GM18505 (cell line): Measurements from ENCODE around the gene IQGAP2.

ENCODE experiments used
- ATAC-seq: cut with Tn5 transposase; IDR thresholded peaks from one replicate; pipeline ENCODE4 v1.9.1; 2021; ENCODE audit not compliant: unreplicated experiment
- POLR2A ChIP-seq: IDR thresholded peaks from 4 replicates; pipeline ENCODE4 v1.6.1; 2011; ENCODE audit warnings: borderline replicate concordance; ENCODE audit not compliant: insufficient read depth, insufficient read length; ENCODE audit errors: extremely low read depth

Gene IQGAP2

DNA sequence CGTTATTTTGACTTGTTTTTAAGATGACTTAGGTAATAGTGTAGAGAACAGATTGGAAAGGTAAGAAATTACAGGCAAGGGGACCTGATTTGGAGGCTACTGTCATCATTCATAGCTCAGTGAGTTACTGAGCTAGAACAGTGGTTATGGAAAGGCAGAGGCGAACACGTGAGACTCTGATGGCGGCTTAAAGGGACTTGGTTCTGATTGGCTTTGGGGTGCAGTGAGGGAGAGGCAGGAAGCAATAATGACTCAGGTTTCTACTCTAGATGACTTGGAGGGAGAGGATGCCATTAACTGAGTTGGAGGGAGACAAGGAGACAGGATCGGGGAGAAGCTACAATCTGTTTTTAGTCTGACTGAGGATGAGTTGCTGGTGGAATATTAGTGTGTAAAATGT, 217.1 kb downstream of the IQGAP2 start:
- TF ChIP-seq POLR2A, result no peak
- ATAC-seq, result no peak

- ATAC-seq, result no peak
- TF ChIP-seq POLR2A, result no peak
These were observed 219.0 kb downstream of the IQGAP2 start for GRCh38 chr5:76622076-76622475.

DNA sequence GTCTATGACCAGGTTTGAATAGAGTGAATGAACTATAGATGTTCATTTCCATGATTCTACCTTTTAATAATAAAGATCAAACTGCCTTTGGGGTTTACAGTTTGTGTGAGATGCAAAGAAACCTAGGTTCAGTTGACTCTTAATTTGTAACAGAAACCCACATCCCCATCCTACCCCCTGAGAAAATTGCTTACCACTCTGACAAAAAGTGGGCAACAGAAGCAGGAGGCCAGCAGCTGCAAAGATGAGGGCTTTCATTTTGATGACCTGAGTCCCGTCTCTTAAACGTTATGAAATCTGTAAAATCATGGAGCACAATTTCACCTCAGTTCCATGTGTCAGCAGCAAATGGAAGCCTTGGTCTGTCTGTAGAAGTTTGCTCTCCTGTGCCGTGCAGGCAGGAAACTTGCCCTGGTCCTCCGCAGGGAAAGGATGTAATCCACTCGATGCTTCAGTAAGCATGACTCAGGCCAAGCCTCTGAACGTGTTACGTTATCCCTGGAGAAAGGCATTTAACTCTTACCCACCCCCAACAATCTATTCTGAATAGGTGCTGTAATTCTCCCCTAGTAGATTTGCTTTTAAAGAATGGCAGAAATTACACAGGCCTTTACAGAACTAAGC, 220.0 kb downstream of the IQGAP2 start, which contains the start of gene F2RL2:
Gene F2RL2 (minus strand): TSS at position 431 of the 624 bp plus-strand sequence. CDS start 173 bp downstream, at position 258.
- no peak for ATAC-seq
- no peak for TF ChIP-seq POLR2A

DNA sequence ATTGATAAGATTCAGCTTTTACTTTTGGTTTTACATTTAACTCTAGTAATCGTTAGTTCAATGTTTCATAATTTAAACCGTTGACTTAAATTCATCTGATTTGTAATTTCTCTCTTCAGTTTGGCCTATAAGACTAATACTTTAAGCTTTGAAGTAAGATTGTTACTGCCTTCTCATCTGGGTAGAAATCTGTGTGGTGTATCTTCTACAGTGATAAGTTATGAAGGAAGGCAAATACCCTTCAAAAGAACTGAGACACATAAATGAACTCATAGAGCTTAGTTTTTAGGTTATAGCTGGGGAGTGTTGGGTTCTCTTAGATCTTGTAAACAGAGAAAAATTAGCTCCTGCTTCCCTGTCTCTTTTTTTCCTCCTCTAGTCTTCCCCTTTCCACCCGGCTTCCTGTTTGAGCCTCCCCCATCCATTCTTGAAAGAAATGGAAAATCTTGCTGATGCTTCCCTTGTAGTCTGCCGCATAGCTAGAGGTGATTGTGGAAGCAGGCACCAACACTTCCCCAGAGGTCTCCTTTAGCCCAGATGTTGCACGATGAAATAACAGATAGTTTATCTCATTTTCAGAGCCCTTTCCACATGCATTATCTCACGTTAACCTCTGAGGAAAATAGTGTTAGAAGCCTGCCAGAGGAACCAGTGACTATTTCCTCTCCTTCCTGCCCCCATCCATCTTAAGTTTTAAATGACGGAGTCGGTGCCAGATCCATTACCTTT, 222.2 kb downstream of the IQGAP2 start:
- no peak for ATAC-seq
- TF ChIP-seq POLR2A, result no peak

DNA sequence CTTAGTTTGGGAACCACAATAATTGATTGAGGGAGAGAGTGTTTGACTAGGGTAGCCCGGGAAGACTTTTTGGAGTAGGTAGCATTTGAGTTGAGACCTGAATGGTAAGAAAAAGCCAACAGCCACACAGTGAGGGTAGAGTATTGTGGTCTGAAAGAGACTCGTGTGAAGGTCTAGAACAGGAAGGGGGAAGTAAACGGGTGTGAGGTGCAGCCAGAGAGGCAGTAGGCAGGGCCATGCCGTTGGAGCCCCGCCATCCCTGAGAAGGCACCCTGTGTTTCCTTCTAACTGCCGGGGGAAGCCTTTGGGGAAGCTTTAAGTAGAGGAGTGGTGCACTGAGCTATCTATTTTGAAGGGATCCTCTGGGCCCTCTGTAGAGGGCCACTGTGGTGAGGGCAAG, 223.7 kb downstream of the IQGAP2 start:
- ATAC-seq, result no peak

DNA sequence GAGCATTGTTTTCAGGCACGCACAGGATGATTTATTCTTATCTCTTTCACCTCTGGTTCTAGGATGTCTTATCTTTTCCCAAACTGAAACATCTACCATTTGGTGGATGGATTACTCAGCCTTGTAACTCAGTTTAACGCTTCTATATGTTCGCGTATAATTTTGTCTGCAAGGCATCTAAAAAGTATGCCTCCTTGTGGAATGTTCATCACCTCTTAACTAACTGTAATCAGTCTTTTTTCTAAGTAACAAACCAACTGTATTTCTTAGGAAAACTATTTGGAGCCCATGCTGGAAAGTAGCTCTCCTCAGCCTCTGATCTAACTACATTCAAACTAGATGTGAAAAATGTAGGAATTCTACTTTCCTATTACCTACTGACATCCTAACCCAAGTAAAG, 231.6 kb downstream of the IQGAP2 start:
- no peak for TF ChIP-seq POLR2A
- no peak for ATAC-seq

More for the DNA sequence above, 223.7 kb downstream of the IQGAP2 start:
- TF ChIP-seq POLR2A, result no peak

GRCh38 chr5:76637490-76637889, 234.4 kb downstream of the IQGAP2 start:
- no peak for TF ChIP-seq POLR2A
- no peak for ATAC-seq

GRCh38 chr5:76638479-76638878, 235.4 kb downstream of the IQGAP2 start:
- TF ChIP-seq POLR2A, result no peak
- no peak for ATAC-seq

DNA sequence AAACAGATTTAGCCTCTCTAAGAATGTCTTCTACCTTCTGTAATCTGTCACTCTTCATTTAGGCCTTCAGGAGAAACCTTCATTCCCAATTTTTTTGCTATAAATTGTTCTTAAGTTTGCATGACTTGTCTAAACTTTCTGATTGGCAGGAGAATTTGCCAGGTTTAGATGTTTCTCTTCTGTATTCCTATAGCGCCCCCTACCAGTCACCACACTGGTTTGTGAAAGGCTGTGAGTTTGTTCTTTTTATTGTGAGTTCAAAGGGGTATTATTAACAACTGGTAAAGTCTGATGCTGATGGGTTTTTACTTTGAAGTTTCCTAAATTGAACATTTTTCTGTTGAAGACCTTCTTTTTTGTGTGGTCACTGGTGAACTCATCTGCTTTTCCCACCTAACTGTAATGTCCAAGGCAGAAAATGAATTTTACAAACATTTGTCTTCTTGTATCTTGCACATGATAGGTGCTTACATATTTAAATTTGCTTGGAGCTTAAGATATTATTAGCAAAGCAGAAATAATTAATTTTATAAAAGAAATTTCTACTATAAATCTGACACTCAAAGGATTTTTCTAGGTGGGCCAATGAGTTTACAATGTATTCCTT, 238.5 kb downstream of the IQGAP2 start:
- no peak for ATAC-seq
- no peak for TF ChIP-seq POLR2A

DNA sequence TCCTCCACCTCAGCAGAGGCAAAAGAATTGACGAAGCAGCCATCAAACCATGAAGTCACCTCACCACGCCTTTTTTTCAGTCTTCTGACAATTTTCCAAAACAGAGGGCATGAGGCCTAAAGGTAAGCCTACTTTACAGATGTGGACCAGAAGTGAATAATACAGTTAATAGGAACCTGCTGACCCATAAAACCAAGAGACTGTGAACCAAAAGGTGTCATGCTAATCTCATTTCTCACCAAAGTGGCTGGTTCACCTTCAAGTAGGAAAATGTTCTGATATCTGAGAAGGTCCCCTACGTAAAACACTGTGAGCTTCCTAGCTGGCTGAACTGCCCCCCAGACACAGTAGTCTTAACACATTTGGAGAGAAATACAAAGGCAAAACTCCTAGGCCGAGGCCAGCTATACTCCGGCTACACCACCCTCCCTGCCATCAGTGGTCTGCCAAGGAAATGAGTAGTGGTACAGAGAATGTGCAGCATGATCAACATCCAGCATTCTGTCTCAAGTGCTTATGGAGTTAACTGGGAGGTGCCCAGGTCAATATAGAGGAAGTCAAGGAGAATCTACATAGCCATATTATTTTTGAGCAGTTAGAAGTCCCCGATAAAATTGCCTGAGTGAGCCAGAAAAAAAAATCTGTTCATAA, 239.4 kb downstream of the IQGAP2 start:
- no peak for ATAC-seq
- no peak for TF ChIP-seq POLR2A

DNA sequence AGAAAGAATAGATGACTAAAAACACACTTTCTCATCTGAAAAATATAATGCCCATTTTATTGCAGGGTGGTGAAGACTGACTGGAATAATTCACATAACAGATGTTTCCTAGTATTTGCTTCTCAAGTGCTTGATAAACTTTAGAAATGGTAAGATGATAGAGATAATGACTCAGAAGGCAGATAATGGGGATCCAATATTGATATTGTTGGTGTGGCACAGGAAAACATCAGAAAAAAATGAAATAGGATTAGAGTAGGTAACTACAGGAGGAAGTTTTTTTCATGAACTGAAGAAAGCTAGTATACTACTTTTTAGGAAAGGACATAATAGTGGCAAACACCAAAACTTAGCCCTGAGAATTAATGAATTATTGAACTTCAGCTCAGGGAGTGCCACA, 240.3 kb downstream of the IQGAP2 start:
- no peak for TF ChIP-seq POLR2A
- ATAC-seq, result no peak

GRCh38 chr5:76649140-76649539, 246.1 kb downstream of the IQGAP2 start:
- no peak for TF ChIP-seq POLR2A
- no peak for ATAC-seq

DNA sequence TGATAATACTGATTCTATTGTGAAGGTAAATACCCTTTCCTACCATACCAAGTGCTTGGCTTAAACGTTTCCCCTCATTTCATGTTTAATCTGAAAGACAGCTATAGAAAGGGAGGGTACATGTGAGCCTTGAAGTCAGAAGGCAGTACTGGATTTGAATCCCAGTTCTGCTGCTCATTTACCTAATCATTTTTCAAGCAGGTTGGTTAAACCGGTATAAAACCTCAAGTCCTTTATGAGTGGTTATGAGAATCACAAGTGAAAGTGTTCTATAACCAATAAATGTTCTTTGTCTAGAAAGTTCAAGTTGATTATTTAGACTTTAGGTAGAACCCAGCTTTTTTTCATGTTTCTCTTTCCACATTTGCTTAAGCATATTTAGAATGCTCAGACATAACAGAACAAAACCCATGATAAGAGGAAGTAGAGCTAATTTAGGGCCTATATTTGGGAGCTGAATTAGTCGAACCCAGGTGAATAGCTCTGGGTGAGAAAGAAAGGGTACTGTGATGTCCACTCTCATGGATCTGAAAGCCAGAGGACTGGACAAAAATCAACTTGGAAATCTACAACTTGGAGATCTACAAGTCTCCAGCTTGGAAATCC, 249.8 kb downstream of the IQGAP2 start:
- ATAC-seq, result no peak

More for the DNA sequence above, 249.8 kb downstream of the IQGAP2 start:
- no peak for TF ChIP-seq POLR2A
